ENCODE data around the gene ILK. TPM values are rescaled to one million over a fixed set of nuclear protein-coding genes. Genes with fewer than 3 reads are reported as not detected.
A peak's percentile ranks its signal among the peaks of the same experiment; 100 is the strongest.

The ILK gene
- total and polyA plus RNA-seq, 10 donors, result 71.4 to 194 (median 126) TPM

DNA sequence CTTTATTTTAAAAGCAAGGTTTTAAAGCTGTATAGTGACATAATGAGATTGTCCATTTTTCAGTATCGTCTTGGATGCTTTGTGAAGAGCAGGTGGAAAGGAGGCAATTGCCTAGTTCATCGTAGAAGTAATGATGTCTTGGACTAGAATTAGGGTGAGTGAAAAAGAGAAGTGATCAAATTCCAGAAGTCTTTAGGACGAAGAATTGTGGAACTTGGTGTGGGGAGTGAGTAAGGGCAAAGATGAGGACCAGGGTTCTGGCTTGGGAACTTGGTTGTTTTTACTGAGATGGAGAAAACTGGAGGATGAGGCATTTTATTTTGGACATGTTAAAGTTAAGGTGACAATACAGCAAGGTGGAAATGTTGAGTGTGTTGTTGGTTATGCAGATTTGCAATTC, 1.2 kb downstream of the ILK start:
- peak overlapping the region; percentile 60 to 91 (median 84) for H3K4me3 ChIP-seq
- 17 to 31% (median 20%) methylated on average over 3 of the region's 3 CpGs for WGBS, 5 donors
- H3K27me3 ChIP-seq (replicated peaks in 1 of 7), result no peaks in the 10 kb centered on the region
- no peaks in the 10 kb centered on the region for H3K9me3 ChIP-seq
- H3K36me3 ChIP-seq, result peaks cover 4 to 63% (median 40%) of the 10 kb centered on the region in 6 donors
- peaks cover 61 to 91% (median 80%) of the 10 kb centered on the region in 6 donors for H3K4me1 ChIP-seq
- DNase-seq, result no peak
- peak overlapping the region; percentile 90 to 98 (median 94) for H3K27ac ChIP-seq
- TF ChIP-seq POLR2A (IDR thresholded peaks at IDR 0.05) (no peak), POLR2AphosphoS5 (IDR thresholded peaks at IDR 0.05) (no peak)
- TF ChIP-seq, protein P1, sequence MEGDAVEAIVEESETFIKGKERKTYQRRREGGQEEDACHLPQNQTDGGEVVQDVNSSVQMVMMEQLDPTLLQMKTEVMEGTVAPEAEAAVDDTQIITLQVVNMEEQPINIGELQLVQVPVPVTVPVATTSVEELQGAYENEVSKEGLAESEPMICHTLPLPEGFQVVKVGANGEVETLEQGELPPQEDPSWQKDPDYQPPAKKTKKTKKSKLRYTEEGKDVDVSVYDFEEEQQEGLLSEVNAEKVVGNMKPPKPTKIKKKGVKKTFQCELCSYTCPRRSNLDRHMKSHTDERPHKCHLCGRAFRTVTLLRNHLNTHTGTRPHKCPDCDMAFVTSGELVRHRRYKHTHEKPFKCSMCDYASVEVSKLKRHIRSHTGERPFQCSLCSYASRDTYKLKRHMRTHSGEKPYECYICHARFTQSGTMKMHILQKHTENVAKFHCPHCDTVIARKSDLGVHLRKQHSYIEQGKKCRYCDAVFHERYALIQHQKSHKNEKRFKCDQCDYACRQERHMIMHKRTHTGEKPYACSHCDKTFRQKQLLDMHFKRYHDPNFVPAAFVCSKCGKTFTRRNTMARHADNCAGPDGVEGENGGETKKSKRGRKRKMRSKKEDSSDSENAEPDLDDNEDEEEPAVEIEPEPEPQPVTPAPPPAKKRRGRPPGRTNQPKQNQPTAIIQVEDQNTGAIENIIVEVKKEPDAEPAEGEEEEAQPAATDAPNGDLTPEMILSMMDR (IDR thresholded peaks at IDR 0.05 in 8 of 11, conservative IDR thresholded peaks at IDR 0.05 in 3 of 11), result no peak
- intact Hi-C loops (cut with DNase I; ENCODE audit: low total_unique reads), result loop anchor here (5.0 kb wide), 1 partner anchor 78 kb away; the partner anchor contains the start of gene MRPL17

DNA sequence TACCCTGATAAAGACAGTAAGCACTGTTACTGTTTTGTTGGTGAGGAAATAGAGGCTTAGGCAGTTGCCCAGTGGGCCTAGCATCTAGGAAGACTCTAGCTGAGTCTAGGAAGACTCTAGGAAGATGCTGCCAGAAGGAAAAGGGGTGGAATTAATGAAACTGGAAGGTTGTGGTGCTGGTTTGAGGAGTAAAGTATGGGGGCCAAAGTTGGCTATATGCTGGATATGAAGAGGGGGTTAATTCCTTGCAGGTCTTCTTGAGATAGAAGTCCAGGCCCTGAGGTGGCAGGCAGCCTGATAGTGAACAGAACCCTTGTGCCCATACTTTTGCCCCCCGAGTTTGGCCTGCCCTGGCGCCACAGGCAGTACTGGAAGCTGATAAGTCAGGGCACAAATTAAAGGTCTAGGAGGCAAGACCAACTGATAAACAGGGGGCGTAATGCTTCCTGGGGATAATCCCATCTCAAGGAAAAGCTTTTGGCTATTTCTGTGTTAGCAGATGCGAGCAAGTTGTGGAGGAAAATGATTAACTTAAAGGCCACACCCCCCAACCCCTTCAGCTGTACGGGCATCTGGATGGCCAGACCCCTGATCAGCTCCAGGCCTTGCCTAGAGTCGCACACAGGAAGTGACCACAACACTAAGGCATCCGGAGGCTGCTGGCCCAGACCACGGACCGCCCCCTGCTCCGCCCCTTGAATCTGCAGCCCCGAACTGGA, 3.1 kb downstream of the ILK start:
- Histone ChIP-seq H3K4me3 (peak overlapping the region in 4 of 8 donors; percentile 5 to 90 (median 72)), H3K27ac (peak overlapping the region; percentile 38 to 98 (median 94)), H3K27me3 (replicated peaks in 1 of 7) (no peaks in the 10 kb centered on the region), H3K36me3 (peaks cover 9 to 61% (median 37%) of the 10 kb centered on the region in 6 donors), H3K9me3 (no peaks in the 10 kb centered on the region), H3K4me1 (peaks cover 59 to 91% (median 84%) of the 10 kb centered on the region in 6 donors)
- peak; percentile 83 to 87 (median 83) for TF ChIP-seq POLR2AphosphoS5 (IDR thresholded peaks at IDR 0.05)
- TF ChIP-seq, protein P1 (IDR thresholded peaks at IDR 0.05 in 8 of 11, conservative IDR thresholded peaks at IDR 0.05 in 3 of 11), result no peak
- DNase-seq, result peak; percentile 92
- 14 to 23% (median 17%) methylated on average over 11 of the region's 11 CpGs for WGBS, 5 donors
- intact Hi-C loops (cut with DNase I; ENCODE audit: low total_unique reads), result no loop called here

DNA sequence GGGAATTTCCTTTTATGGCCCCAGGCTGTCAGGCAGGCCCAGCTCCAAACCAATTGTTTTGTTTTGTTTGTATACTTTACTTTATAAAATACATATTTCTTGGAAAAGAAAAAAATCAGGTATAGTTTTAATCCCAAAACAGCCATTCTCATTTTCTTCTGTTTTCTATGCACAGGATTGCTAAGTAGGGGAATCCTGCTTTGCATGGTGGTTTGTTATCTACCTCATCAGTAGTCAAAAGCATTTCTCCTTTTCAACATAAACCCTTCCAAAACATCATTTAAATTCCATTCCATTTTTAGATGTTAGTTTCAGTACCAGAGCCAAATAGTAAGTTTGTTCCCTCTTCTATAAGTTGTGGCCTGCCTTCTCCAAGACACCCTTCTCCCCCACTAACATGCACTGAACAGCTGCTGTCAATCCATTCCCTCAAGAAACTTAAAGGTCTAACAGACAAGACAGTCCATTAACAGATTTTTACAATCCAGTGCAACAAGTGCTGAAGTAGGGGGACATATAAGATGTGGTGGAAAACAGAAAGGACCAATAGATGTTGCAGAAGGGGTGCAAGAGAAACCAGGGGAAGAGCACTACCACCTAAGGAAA, 3.7 kb downstream of the ILK start:
- peak overlapping the region in 3 of 8 donors; percentile 5 to 85 (median 60) for H3K4me3 ChIP-seq

More for the DNA sequence above, 3.7 kb downstream of the ILK start:
- no peaks in the 10 kb centered on the region for H3K27me3 ChIP-seq (replicated peaks in 1 of 7)
- TF ChIP-seq, protein P1 (IDR thresholded peaks at IDR 0.05 in 8 of 11, conservative IDR thresholded peaks at IDR 0.05 in 3 of 11), result no peak
- TF ChIP-seq POLR2A (IDR thresholded peaks at IDR 0.05) (no peak), POLR2AphosphoS5 (IDR thresholded peaks at IDR 0.05) (no peak)
- no peaks in the 10 kb centered on the region for H3K9me3 ChIP-seq
- DNase-seq, result no peak
- H3K4me1 ChIP-seq, result peaks cover 52 to 85% (median 79%) of the 10 kb centered on the region in 6 donors
- intact Hi-C loops (cut with DNase I; ENCODE audit: low total_unique reads), result no loop called here
- peak overlapping the region; percentile 38 to 98 (median 94) for H3K27ac ChIP-seq
- H3K36me3 ChIP-seq, result peaks cover 9 to 58% (median 37%) of the 10 kb centered on the region in 6 donors
